ENCODE data around the gene NDUFS7.

Gene NDUFS7

GRCh38 chr19:1383312-1384084, at the start of gene NDUFS7:
Gene NDUFS7 (plus strand): TSS chr19:1383907. CDS start chr19:1383927, 20 bp downstream.
- peak; percentile 91 for DNase-seq

DNA sequence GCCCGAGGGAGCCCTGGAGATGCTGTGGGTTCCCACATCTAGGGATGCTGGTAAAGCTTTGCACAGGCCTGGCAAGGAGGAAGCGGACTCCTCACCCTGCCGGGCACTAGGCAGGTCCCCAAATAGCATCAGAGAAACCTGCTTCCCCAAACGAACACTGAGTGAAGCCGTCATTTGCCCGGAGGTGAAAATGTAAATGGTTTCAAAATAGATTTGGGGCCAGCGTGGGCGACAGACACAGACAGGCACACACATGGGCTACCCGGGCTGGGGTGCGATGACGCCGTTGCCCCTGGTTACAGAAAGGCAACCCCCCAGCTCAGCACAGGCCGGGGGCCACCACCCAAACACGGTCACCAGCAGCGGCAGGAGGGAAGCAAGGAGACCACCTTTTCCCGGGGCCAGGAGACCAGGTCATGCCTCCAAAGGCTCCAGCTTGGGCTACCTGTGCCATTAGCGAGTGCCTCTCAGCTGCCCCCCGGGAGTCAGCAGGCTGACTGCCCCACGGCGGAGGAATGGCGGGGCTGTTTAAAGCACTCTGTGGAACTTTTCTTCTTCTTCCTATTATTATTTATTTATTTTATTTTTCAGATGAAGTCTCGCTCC, 47.5 kb upstream of the NDUFS7 start:
- DNase-seq = no peak

DNA sequence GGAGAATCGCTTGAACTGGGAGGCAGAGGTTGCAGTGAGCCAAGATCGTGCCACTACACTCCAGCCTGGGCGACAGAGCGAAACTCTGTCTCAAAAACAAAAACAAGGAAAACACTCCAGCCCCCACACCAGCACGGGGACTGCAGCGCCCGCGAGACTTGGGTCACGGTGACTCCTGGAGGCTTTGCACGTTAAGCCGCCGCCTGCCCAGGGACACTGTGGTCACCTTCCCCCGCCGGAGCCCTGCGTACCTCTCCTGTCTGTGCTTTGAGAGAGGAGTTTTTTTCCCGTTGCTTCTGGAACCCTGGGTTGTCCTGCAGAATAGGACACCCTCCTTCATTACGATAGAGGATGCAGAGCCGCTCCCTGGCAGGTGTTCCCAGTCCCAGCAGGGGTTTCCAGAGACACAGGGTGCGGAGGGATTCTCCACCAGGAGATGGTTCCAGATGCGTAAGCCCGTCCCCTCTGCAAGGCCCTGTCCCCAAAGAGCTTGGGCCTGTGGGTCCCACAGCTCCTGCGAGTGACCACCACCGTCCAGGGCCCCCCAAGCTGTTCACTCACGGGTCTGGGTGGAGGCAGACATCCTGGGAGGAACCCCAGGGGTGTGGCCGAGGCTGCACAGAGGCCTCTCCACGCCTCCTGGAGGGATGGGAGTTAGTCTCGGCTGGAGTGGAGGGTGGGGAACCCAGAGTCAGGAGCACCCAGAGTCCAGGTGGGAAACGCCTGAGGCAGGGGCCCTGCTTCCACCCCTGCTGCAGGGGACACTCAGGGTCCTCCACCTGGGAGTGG, 42.8 kb upstream of the NDUFS7 start:
- peak; percentile 20 for DNase-seq

GRCh38 chr19:1343041-1343440, 40.7 kb upstream of the NDUFS7 start:
- DNase-seq = no peak

DNA sequence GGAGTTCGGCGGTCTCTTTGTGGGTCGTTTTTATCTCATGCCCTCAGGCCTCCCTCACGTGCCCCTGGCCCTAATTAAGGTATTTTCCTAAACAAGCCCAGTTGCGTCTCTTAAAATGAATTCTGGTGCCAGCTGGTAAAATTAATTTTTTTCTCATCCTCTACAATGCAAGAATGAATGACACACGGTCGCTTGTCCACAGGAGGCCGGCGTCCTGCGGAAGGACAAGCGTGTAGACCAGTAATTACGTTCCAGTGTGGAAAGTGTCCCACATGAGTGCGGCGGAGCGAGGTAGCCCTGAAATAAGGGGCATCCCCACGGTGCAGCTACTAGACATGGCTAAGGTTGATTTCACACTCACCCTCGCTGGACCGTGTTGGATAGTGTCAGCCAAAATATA, 34.5 kb upstream of the NDUFS7 start:
- DNase-seq = no peak

DNA sequence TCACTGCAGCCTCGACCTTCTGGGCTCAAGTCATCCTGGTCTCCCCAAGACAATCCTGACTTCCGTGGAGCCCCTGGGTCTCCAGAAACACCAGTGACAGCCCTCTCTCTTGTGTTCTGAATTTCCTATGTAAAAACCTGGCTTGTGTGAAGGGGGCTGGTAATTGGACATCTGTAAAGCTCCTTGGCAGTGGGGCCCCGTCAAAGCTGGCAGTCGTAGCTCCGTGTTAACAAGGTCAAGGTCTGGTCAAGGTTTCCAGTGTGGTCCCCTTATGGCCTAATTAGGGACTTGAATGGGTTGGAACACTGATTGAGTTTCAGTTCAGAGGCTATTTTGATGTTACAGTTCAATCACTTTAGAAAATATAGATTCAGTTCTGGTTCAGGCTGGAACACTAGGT, 32.8 kb upstream of the NDUFS7 start:
- no peak for DNase-seq

GRCh38 chr19:1351381-1351851, 32.3 kb upstream of the NDUFS7 start:
- DNase-seq = no peak

DNA sequence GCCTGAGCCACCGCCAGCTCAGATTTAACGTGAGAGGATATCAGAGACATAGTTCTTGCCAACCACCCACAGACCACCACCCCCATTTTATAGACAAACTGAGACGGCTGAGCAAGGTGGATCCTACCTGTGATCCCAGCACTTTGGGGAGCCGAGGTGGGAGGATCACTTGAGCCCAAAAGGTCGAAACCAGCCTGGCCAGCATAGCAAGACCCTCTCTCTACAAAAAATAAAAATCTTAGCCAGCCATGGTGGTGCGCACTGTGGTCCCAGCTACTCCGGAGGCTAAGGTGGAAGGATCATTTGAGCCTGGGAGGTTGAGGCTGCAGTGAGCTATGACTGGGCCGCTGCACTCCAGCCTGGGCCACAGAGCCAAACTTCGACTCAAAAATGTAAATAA, 30.6 kb upstream of the NDUFS7 start:
- DNase-seq = no peak

GRCh38 chr19:1354970-1355567, 28.6 kb upstream of the NDUFS7 start:
- DNase-seq = no peak

DNA sequence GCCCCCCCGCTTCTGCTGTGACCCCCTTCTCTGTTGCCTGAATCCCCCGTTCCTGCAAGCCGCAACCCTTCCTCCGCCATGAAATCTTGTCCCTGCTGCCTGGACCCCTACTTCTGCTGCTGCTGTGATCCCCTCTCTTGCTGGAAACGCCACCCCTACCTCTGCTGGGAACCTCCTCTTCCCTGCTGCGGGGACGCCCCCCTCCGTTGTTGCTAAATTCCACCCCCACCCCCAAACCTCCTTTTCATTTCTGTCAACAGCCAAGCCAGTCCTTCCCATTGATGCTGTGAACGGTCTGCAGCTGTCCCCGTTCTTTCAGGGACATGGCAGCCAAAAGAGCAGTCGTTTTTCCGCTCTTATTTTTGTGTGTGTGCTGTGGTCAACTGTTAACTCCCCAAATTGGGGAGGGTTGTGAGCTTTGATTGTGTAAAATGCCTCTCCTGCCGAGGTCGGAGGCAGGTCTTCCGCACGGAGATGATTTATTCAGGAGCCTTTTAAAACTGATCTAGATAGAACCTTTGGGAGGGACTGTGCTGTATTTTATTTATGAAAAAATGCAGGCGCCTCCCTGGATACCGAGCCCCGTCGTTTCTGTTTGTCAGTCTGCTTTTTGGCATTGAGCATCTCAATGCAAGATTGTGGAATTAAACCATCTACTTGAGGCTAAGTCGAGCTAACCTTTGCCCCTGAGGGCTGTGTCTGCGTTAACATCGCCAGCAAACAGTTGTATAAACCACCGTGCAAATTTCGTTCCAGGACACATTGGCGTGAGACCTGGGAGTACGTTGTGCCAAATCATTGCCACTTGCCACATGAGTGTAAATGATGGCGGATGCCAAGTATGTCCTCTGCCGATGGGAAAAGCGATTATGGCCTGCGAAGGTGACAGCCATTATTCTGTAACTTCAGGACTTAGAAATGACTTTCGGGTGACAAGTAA, 27.9 kb upstream of the NDUFS7 start:
- DNase-seq = peak; percentile 6

DNA sequence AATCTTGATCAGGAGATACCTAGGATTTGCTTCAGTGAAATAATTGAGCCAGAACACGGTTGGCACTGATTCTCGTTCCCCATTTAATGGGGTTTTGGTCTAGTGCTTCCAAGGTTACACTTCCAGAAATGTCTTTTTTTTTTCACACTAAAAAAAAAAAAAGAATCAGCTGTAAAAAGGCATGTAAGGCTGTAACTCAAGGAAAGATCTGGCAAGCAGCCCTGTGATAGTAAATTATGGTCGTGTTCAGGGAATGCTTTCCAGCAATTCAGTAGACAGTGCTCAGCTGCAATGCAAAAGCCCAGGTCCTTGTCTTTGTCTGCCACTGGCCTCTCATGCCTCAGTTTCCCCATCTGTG, 27.2 kb upstream of the NDUFS7 start:
- no peak for DNase-seq

GRCh38 chr19:1357531-1358109, 26.1 kb upstream of the NDUFS7 start:
- peak; percentile 46 for DNase-seq

- DNase-seq = no peak
Observed at GRCh38 chr19:1360126-1360817, 23.4 kb upstream of the NDUFS7 start.

DNA sequence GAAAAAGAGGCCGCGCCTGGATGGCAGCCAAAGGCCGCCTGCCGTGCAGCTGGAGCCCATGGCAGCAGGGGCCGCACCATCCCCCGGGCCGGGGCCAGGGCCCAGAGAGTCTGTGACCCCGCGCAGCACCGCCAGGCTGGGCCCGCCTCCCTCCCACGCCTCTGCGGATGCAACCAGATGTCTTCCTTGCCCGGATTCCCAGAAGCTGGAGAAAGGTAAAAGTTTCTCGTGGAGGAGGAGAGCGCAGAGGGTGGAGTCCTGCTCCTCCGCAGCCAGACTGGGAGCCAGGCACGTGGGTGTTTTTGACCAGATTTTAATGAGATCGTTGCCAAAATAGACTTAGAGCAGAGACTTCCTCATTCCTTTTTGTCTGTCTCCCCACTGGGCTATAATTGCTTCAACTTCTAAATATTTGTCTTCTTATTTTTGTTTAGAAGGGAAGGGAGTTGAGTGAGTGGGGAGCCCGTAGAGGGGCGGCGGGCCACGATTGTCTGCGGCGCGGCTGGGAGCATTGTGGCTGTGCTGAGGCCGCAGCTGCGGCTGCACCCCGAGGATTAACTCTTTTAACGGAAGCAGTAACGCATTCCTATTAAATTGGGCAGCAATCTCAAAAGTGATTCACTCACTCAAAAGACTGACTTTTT, 22.8 kb upstream of the NDUFS7 start:
- no peak for DNase-seq

DNA sequence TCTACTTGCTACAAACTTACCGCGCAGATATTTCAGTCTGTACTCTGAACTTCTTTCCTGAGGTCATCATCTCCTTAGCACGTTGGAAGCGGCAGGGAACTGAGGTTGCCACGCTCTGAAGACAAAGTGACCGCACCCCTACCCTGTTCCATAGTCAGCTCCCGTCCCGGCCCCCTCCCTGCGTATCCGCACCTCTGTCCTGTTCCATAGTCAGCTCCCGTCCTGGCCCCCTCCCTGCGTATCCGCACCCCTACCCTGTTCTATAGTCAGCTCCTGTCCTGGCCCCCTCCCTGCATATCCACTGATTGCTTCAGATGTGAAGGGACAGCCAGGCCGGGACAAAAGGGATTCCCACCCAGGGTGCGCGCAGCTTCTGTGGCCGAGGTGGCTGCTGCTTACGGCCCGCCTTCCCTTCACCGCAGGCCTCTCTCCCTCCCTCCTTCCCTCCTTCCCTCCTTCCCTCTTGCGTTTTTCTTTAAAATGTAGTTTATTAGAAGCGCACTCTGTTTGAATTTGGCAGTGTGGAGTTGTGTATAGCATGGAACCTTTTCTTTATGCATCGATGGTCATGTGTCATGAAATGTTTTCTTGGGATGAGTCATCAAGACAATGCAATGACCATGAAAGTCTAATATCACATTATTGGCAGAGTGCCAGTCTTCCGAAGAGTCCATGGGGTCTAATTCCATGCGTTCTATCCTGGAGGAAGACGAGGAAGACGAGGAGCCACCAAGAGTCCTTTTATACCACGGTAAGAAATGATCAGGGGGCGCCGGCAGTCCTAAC, 21.9 kb upstream of the NDUFS7 start:
- DNase-seq = no peak

DNA sequence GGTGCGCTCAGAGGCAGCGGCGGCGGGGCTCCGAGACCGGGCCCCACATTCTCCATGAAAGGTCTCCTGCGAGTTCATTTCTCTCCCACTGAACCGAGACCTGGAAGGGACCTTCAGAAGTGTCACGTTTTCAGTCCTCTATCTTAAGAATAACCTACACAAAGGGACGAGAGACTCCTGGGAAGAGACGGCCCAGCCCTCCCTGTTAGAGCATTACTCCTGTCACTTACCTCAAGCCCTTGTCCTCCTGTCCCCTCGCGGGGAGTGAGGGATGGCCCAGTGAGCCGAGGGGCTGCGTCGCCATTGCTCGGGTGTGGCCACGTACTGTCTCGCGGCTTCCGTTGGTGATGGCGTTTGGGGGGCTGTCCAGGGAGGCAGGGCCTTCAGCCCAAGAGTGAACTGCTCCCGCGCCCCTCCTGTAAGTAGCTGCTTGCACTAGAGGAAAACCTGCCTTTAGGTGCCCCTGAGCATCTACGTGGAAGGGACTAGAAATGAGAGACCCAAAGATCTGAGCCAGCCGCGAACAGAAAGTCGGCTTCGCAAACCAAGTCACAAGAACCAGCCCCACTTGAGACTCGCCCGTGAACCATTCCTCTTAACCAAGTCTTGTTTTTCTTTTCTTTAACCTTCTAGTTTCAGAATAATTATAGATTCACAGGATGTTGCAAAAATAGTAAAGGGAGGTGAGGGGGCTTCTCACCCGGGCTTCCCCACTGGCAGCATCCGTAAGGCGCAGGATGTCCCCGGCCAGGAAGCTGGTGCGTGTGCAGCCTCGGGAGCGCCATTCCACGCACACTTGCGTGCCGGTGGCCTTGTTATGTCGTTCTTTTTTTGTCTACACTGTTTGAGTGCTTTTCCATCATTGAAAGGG, 21.1 kb upstream of the NDUFS7 start:
- no peak for DNase-seq

DNA sequence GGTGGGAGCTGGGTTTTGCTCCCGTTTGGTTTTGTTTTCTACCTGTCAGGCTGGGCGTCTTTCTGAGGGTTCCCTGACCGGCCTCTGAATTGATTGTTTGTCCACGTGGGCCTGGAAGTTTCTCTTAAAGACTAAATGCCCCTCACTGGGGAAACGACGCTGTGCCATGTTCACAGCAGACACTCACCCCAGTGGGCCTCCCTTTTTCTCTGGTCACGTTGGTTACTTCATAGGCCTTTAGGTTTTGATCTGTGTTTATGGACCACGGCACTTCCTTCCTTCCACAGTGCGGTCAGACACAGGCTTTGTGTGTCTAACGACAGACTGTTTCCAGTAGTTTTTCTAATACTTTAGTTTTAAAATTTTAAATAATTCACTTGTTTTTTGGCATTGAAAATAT, 20.1 kb upstream of the NDUFS7 start:
- DNase-seq = no peak

DNA sequence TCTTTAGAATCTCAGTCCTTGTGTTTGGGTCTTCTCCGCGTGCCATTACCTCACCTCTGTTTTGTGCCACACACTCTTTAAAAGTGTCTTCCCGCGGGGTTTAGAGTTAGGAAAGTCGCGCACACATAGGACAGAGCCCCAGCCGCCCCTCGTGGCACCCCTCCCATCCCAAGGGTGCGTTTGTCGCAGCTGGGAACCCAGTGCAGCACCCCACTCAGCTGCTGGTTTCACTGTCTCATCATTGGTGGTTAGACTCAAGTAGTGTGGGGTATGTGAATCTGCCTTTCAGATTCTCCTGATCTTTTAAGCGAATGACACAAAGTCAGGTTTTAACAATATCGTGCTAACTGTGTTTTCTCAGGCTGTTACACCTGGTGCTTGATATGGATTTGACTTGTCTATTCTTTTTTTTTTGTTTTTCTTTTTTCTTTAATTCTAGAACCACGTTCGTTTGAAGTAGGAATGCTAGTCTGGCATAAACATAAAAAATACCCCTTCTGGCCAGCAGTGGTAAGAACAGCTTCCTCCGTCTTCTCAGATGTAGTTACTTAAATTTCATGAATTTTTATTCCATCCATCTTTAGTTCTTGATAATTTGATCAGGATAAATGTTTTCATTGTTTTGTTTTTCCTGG, 19.5 kb upstream of the NDUFS7 start:
- no peak for DNase-seq

Data from NCI-H345 (cell line).